ENCODE data around the gene WDR49.

WDR49 gene

GRCh38 chr3:167679526-167679925 is 25.8 kb upstream of the WDR49 start:
- no peak for TF ChIP-seq CTCF (IDR thresholded peaks at IDR 0.05; ENCODE audit: control insufficient read depth, insufficient read depth, low read depth, low read length, missing control alignments)
- DNase-seq (ENCODE audit: low read depth): no peak
- H3K4me3 ChIP-seq (ENCODE audit: control insufficient read depth, low read depth, low read length): no peak overlapping the region

DNA sequence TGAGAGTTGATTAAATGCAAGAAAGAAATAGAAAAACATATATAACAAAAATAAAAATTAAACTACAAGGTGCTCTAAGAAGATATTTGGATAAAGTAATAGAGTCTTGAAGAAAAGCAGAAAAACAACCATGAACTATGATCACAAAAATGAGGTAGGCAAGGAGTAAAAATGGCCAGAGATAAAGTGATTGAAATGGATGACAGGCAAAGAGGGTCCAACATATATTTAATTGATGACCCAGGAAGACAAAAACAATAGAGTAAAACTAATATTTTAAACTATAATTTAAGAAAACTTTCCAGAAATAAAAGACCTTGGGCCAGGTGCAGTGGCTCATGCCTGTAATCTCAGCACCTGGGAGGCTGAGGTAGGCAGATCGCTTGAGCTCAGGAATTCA is 22.1 kb upstream of the WDR49 start:
- DNase-seq (ENCODE audit: low read depth): no peak
- TF ChIP-seq CTCF (IDR thresholded peaks at IDR 0.05; ENCODE audit: control insufficient read depth, insufficient read depth, low read depth, low read length, missing control alignments): no peak
- no peak overlapping the region for H3K4me3 ChIP-seq (ENCODE audit: control insufficient read depth, low read depth, low read length)

- H3K4me3 ChIP-seq (ENCODE audit: control insufficient read depth, low read depth, low read length): no peak overlapping the region
- DNase-seq (ENCODE audit: low read depth): no peak
- TF ChIP-seq CTCF (IDR thresholded peaks at IDR 0.05; ENCODE audit: control insufficient read depth, insufficient read depth, low read depth, low read length, missing control alignments): no peak
These were observed 19.5 kb upstream of the WDR49 start for GRCh38 chr3:167673221-167673620.

DNA sequence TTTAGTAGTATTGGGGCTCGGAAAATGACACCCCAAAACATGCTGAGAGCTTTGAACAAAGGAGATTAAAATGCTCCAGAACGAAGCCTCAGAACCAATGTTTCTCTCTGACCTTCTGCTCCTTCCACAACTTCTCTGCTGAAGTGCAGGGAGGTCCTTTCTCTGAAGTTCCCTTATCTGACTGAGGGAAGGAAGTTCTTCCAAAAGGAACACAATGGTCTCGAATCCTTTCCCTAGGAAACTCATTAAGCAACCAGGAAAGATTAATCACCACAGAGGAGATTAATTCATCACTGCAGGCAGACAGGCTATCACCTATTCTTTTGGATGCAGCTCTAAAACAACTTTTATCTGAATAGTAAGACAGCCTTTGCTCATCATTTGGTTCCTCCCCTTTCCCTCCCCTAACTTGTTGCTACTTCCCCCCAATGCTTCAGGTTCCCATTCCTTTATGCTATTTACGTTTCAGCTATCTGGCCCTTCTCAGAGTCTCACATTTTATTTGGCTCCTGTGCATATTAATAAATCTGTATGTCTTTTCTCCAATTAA is 18.2 kb upstream of the WDR49 start:
- no peak for DNase-seq (ENCODE audit: low read depth)
- H3K4me3 ChIP-seq (ENCODE audit: control insufficient read depth, low read depth, low read length): no peak overlapping the region
- no peak for TF ChIP-seq CTCF (IDR thresholded peaks at IDR 0.05; ENCODE audit: control insufficient read depth, insufficient read depth, low read depth, low read length, missing control alignments)

DNA sequence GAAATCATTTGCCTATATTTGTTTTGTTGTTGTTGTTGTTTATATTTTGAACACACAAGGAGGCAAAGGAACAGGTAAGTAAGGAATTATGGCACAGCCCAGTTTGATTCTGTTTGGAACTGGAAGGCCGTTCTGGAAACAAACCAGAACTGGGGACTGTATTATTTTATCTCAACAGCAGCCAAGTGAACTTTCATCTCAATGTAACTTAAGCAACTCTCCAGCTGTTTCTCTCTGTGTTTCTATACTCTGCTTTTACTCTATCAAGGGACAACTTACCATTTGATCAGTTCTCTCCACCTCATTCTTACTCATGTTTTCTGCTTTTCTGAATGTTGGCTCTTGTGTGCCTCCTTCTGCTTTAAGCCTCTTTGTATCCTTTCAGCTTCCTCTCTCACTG is 16.0 kb upstream of the WDR49 start:
- no peak for DNase-seq (ENCODE audit: low read depth)
- H3K4me3 ChIP-seq (ENCODE audit: control insufficient read depth, low read depth, low read length): no peak overlapping the region
- no peak for TF ChIP-seq CTCF (IDR thresholded peaks at IDR 0.05; ENCODE audit: control insufficient read depth, insufficient read depth, low read depth, low read length, missing control alignments)

GRCh38 chr3:167668651-167669050 is 14.9 kb upstream of the WDR49 start:
- no peak overlapping the region for H3K4me3 ChIP-seq (ENCODE audit: control insufficient read depth, low read depth, low read length)
- no peak for TF ChIP-seq CTCF (IDR thresholded peaks at IDR 0.05; ENCODE audit: control insufficient read depth, insufficient read depth, low read depth, low read length, missing control alignments)
- DNase-seq (ENCODE audit: low read depth): no peak

DNA sequence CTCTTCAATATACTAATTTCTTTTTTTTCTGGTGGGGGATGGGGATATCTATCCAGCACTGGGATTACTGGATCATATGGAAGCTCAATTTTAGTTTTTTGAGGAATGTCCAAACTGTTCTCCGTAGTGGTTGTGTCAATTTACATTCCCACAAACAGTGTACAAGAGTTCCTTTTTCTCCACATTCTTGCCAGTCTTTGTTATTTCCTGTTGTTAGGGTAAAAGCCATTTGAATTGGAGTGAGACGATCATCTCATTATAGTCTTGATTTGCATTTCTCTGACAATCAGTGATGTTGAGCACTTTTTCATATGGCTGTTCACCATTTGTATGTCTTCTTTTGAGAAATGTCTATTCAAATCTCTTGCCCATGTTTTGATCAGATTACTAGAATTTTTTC is 12.8 kb upstream of the WDR49 start:
- DNase-seq (ENCODE audit: low read depth): no peak
- TF ChIP-seq CTCF (IDR thresholded peaks at IDR 0.05; ENCODE audit: control insufficient read depth, insufficient read depth, low read depth, low read length, missing control alignments): no peak
- no peak overlapping the region for H3K4me3 ChIP-seq (ENCODE audit: control insufficient read depth, low read depth, low read length)

Measured in AG09309 (cell line).